ENCODE measurements around the gene COX14. TPM values are rescaled to one million over a fixed set of nuclear protein-coding genes. Genes with fewer than 3 reads are reported as not detected.

The COX14 gene
- polyA plus RNA-seq, 3 donors, result 63.8 to 257 (median 231) TPM

GRCh38 chr12:50110762-50111351 lies 1.2 kb upstream of the COX14 start:
- no peaks in the 10 kb centered on the region for H3K9me3 ChIP-seq (replicated peaks in 1 of 2; ENCODE audit: control insufficient read depth in 1 of 2, insufficient read depth in 1 of 2, low read length in 2 of 2)
- H4K20me1 ChIP-seq (ENCODE audit: insufficient read depth, low read length), result peaks cover 17% of the 10 kb centered on the region
- DNase-seq, result peak in 1 of 3 donors; percentile 20
- peak overlapping the region in 1 of 3 experiments; percentile 56 for H3K4me3 ChIP-seq (replicated peaks in 1 of 3; ENCODE audit: low read depth in 2 of 3, low read length in 3 of 3)
- H3K9ac ChIP-seq (ENCODE audit: insufficient read depth, low read length, poor library complexity, severe bottlenecking), result no peak overlapping the region
- H3K9me3 Mint-ChIP-seq, result no peaks in the 10 kb centered on the region
- peaks cover 1 to 7% (median 2%) of the 10 kb centered on the region in 3 donors for H3K27me3 Mint-ChIP-seq (ENCODE audit: low read depth in 3 of 3)
- H3K27ac ChIP-seq (ENCODE audit: low read depth in 1 of 2, low read length in 2 of 2), result no peak overlapping the region
- H3K36me3 Mint-ChIP-seq, result peaks cover 9 to 16% of the 10 kb centered on the region in 2 donors
- peak overlapping the region; percentile 69 to 87 for H3K4me3 Mint-ChIP-seq
- intact Hi-C loops (cut with micrococcal nuclease), result loop anchor here in 1 of 2 donors (5.0 kb wide), 1 partner anchor 56 kb away; the partner anchor contains the start of gene CERS5
- H3K4me2 ChIP-seq (replicated peaks; ENCODE audit: extremely low read depth, low read length, poor library complexity, severe bottlenecking), result peak overlapping the region; percentile 69
- peaks cover 4% of the 10 kb centered on the region in 2 donors for H3K36me3 ChIP-seq (replicated peaks in 1 of 2; ENCODE audit: control insufficient read depth in 1 of 2, insufficient read depth in 2 of 2, low read length in 2 of 2)
- H3K27ac Mint-ChIP-seq, result peak overlapping the region in 3 of 7 donors; percentile 44 to 85 (median 84)
- H3K79me2 ChIP-seq (ENCODE audit: insufficient read depth, low read length), result peaks cover 33% of the 10 kb centered on the region
- H3K27me3 ChIP-seq (ENCODE audit: control insufficient read depth in 2 of 2, insufficient read depth in 2 of 2, low read length in 2 of 2), result no peaks in the 10 kb centered on the region
- TF ChIP-seq CTCF (IDR thresholded peaks at IDR 0.05), result no peak
- peaks cover 16 to 23% of the 10 kb centered on the region in 2 donors for H3K4me1 ChIP-seq (ENCODE audit: control insufficient read depth in 1 of 2, insufficient read depth in 2 of 2, low read length in 2 of 2)
- H3K4me1 Mint-ChIP-seq, result peaks cover 24% of the 10 kb centered on the region
- H2AFZ ChIP-seq (ENCODE audit: insufficient read depth, low read depth, low read length, poor library complexity, severe bottlenecking), result peak overlapping the region; percentile 75
- 51% methylated on average over 6 of the region's 7 CpGs for WGBS (ENCODE audit: insufficient coverage)

- peak overlapping the region; percentile 75 for H2AFZ ChIP-seq (ENCODE audit: insufficient read depth, low read depth, low read length, poor library complexity, severe bottlenecking)
- H3K9ac ChIP-seq (ENCODE audit: insufficient read depth, low read length, poor library complexity, severe bottlenecking), result no peak overlapping the region
- peaks cover 13 to 21% of the 10 kb centered on the region in 2 donors for H3K36me3 Mint-ChIP-seq
- peak overlapping the region; percentile 69 for H3K4me2 ChIP-seq (replicated peaks; ENCODE audit: extremely low read depth, low read length, poor library complexity, severe bottlenecking)
- peaks cover 38% of the 10 kb centered on the region for H3K79me2 ChIP-seq (ENCODE audit: insufficient read depth, low read length)
- peak overlapping the region in 4 of 7 donors; percentile 62 to 85 (median 74) for H3K27ac Mint-ChIP-seq
- H3K4me1 ChIP-seq (ENCODE audit: control insufficient read depth in 1 of 2, insufficient read depth in 2 of 2, low read length in 2 of 2), result peaks cover 16 to 23% of the 10 kb centered on the region in 2 donors
- peaks cover 25% of the 10 kb centered on the region for H3K4me1 Mint-ChIP-seq
- peaks cover 5 to 9% of the 10 kb centered on the region in 2 donors for H3K36me3 ChIP-seq (replicated peaks in 1 of 2; ENCODE audit: control insufficient read depth in 1 of 2, insufficient read depth in 2 of 2, low read length in 2 of 2)
- H3K9me3 Mint-ChIP-seq, result no peaks in the 10 kb centered on the region
- H3K9me3 ChIP-seq (replicated peaks in 1 of 2; ENCODE audit: control insufficient read depth in 1 of 2, insufficient read depth in 1 of 2, low read length in 2 of 2), result no peaks in the 10 kb centered on the region
- peaks cover 22% of the 10 kb centered on the region for H4K20me1 ChIP-seq (ENCODE audit: insufficient read depth, low read length)
- peak overlapping the region in 2 of 3 experiments; percentile 11 to 56 for H3K4me3 ChIP-seq (replicated peaks in 1 of 3; ENCODE audit: low read depth in 2 of 3, low read length in 3 of 3)
- no peaks in the 10 kb centered on the region for H3K27me3 ChIP-seq (ENCODE audit: control insufficient read depth in 2 of 2, insufficient read depth in 2 of 2, low read length in 2 of 2)
- no peak overlapping the region for H3K27ac ChIP-seq (ENCODE audit: low read depth in 1 of 2, low read length in 2 of 2)
- peak; percentile 91 for TF ChIP-seq CTCF (IDR thresholded peaks at IDR 0.05)
- 18% methylated on average over 18 of the region's 19 CpGs for WGBS (ENCODE audit: insufficient coverage)
- intact Hi-C loops (cut with micrococcal nuclease), result loop anchor here in 1 of 2 donors (5.0 kb wide), 1 partner anchor 56 kb away; the partner anchor contains the start of gene CERS5
- peak overlapping the region; percentile 69 to 87 for H3K4me3 Mint-ChIP-seq
- H3K27me3 Mint-ChIP-seq (ENCODE audit: low read depth in 3 of 3), result peaks cover 0 to 7% (median 2%) of the 10 kb centered on the region in 3 donors
- no peak for DNase-seq
These were observed 692 bp upstream of the COX14 start for GRCh38 chr12:50111395-50111692.
